Measurements from ENCODE around the gene PBX4.

- TF ChIP-seq CTCF (IDR thresholded peaks at IDR 0.05; ENCODE audit: control extremely low read depth in 1 of 3, insufficient read depth in 1 of 3, low read depth in 1 of 3, low read length in 3 of 3) (no peak), POLR2A (IDR thresholded peaks at IDR 0.05; ENCODE audit: control extremely low read depth in 1 of 2, low read depth in 2 of 2, low read length in 2 of 2) (no peak), SIX5 (IDR thresholded peaks at IDR 0.05; ENCODE audit: low read depth, low read length) (no peak), RAD21 (IDR thresholded peaks at IDR 0.05 in 1 of 2, conservative IDR thresholded peaks at IDR 0.05 in 1 of 2; ENCODE audit: low read depth in 2 of 2, low read length in 2 of 2) (no peak), RFX5 (IDR thresholded peaks at IDR 0.05; ENCODE audit: borderline replicate concordance, low read depth, low read length) (no peak), TAF1 (IDR thresholded peaks at IDR 0.05; ENCODE audit: low read depth, low read length) (no peak), KDM1A (IDR thresholded peaks at IDR 0.05; ENCODE audit: borderline replicate concordance, low read length) (no peak), EP300 (IDR thresholded peaks at IDR 0.05; ENCODE audit: borderline replicate concordance in 1 of 2, low read depth in 2 of 2, low read length in 2 of 2) (no peak), MAX (IDR thresholded peaks at IDR 0.05) (no peak), SIN3A (conservative IDR thresholded peaks at IDR 0.05 in 1 of 2, IDR thresholded peaks at IDR 0.05 in 1 of 2; ENCODE audit: low read depth in 1 of 2, low read length in 2 of 2) (no peak)
Measured at GRCh38 chr19:19594381-19594780, 24.1 kb downstream of the PBX4 start.
